Measurements from ENCODE around the gene DDC.
"Not testable (repeated sequence)": the region's sequence is repeated elsewhere in the genome, so short reads cannot be mapped to it uniquely, and the experiment has no call there.

The DDC gene

DNA sequence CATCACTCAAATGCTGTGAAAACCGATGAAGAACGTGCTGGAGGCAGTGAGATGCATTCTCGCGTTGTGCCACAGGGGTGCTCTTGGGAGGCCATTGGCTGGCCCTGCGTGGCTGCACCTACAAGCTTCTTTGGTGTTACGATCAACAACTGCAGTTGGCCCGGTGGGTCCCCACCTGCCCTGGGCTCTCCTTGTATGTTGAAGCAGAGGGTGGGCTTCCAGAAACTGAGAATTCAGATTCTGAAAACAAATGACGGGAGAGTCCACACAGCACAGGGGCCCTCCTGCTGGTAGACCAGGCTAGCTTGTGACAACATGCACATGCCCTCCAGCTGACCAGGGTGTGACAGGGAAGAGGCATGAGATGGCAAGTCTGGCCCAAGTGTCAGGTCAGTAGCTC is 23.7 kb upstream of the DDC start:
- no peak for DNase-seq (ENCODE audit: low read depth)

DNA sequence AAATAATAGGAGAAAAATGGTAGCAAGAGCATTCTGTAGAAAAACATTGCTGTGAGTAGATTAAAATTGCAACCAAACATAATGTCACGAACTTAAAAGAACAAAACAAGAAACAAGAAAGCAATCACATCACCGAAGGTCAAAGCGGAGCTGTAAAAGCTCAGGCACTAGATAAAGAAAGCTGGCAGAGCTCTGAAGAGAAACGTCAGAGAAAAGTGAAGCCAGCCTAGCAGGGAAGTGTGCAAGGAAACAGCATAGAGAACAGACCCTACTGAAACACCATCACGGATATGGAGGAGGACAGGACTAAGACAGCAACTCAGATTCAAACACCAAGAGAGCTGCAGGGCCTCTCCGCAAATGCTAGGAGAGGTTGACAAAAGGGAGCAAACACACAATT is 22.5 kb upstream of the DDC start:
- DNase-seq (ENCODE audit: low read depth): no peak

DNA sequence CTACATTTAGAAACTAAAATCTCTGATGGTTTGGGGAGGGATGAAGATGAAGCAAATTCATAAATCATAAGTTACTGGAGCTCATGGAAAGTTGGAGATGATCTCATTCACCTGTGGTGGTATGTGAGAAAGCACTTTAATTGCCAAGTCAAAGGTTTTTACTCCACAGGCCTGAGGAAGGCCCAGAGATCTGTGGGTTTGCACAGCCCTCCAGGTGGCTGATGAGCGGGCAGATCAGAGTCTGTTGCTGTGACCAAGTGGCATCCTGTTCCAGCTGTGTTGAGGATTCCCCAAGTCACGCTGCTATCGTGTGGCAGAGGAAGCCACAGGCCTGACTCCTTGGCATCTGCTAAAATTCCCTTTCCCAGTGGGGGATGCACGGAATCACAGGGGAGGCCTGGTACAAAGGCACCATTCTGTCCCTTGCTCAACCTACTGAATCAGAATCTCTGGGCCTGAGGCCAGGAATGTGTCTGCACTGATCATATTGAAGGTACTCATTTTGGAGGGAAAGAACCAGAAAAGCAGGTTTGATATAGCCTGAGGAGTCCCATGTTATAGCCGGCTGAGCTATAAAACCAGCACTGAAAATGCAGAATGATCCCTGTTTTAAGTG is 19.7 kb upstream of the DDC start:
- DNase-seq (ENCODE audit: low read depth): no peak

- DNase-seq (ENCODE audit: low read depth): no peak
Measured at GRCh38 chr7:50584386-50584785, 19.2 kb upstream of the DDC start.

DNA sequence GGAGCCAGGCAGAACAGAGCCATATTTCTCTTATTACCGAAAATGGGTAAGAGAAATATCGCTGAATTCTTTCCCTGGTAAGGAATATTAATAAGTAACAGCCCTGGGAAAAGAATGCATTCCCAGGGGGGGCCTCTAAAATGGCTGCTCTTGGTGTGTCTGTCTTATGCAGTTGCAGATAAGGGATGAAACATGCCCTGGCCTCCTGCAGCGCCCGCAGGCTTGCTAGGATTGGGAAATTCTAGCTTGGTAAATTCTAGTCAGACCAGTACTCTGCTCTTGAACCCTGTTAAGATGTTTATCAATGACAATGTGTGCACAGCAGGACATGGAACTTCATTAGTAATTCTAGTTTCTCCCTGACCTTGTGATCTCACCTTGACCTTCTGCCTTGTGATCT is 18.1 kb upstream of the DDC start:
- not testable (repeated sequence) for DNase-seq (ENCODE audit: low read depth)

GRCh38 chr7:50582271-50582670 is 17.1 kb upstream of the DDC start:
- DNase-seq (ENCODE audit: low read depth): not testable (repeated sequence)

GRCh38 chr7:50580666-50581065 is 15.5 kb upstream of the DDC start:
- DNase-seq (ENCODE audit: low read depth): not testable (repeated sequence)

GRCh38 chr7:50580057-50580456 is 14.9 kb upstream of the DDC start:
- DNase-seq (ENCODE audit: low read depth): no peak

DNA sequence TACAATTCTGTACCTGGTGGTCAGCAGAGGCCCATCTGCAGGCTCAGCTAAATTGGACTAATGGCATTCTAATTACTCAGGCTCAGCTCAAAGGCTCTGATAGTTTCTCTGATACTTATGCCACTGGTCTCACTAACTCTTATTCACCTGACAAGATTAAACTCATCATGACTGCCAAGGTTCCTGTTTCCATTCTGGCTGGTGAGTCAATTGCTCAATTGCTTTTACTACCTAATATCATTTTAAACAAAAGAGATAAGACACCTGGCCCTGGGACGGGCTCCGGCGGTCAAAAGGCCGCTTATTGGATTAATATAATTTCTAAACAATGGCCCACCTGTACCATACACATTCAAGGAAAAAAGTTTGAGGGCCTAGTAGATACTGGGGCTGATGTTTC is 12.9 kb upstream of the DDC start:
- not testable (repeated sequence) for DNase-seq (ENCODE audit: low read depth)

DNA sequence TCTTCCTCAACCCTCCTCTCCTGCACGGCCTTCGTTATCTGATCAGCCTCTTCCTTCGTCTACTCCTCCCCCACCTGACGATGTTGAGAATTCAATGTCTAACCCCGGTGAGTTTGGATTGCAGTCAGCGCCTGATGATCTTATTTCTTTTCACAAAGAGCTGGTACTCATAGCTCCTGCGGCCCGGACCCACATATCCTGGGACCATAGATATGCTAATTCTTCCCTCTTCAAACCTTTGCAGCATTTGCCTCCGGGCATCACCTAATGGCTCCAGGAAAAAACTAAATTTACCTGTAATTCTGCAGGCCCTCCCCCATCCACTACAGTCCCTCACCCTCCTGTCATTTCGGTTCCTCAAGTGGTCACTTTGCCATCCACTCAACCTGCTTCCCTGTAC is 12.4 kb upstream of the DDC start:
- no peak for DNase-seq (ENCODE audit: low read depth)

DNA sequence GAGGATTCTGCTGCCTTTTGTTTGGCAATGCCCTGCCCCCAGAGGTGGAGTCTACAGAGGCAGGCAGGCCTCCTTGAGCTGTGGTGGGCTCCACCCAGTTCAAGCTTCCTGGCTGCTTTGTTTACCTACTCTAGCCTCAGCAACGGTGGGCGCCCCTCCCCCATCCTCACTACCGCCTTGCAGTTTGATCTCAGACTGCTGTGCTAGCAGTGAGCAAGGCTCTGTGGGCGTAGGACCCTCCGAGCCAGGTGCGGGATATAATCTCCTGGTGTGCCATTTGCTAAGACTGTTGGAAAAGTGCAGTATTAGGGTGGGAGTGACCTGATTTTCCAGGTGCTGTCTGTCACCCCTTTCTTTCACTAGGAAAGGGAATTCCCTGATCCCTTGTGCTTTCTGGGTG is 11.2 kb upstream of the DDC start:
- not testable (repeated sequence) for DNase-seq (ENCODE audit: low read depth)

DNA sequence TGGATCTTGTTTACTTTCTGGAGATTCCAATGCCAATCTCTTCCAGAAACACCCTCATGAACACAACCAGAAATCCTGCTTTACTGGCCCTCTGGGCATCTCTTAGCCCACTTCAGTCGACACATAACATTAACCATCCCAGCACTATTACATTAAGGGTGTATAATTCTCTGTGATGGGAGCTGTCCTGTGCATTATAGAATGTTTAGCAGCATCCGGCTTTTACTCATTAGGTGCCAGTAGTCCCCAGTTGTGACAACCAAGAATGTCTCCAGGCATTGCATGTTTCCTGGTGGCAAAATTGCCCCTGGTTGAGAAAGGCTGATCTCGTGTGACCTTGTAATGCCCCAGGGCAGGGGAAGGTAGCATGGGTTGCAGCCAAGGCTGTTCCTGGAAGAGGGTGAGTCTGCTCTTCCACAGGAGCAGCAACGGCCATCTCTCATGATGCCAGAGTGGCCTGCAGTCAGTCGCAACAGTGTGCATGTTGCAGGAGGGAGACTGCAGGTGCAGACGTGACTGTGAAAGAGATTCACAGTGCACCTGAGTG is 2.6 kb upstream of the DDC start:
- DNase-seq (ENCODE audit: low read depth): no peak

- DNase-seq (ENCODE audit: low read depth): no peak
Measured at GRCh38 chr7:50565977-50566376, 772 bp upstream of the DDC start.

DNA sequence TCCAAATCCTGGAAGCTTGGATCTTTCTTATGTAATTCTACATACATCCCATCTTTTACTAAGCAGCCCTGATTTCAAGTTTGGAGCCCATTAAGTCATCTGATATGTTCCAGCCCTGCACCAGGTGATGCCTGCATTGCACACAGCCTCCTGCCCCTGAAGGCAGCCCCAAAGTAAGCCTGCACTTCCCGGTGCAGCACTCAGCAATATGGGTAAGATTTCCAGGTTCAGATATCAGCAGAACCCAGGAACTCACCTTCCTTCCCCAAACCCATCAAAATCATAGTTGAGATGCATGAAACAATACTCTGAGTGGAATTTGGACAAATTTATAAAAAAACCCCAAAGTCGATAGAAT is 333 bp upstream of the DDC start:
- no peak for DNase-seq (ENCODE audit: low read depth)

GRCh38 chr7:50564171-50564570 is 1.0 kb downstream of the DDC start:
- DNase-seq (ENCODE audit: low read depth): no peak

DNA sequence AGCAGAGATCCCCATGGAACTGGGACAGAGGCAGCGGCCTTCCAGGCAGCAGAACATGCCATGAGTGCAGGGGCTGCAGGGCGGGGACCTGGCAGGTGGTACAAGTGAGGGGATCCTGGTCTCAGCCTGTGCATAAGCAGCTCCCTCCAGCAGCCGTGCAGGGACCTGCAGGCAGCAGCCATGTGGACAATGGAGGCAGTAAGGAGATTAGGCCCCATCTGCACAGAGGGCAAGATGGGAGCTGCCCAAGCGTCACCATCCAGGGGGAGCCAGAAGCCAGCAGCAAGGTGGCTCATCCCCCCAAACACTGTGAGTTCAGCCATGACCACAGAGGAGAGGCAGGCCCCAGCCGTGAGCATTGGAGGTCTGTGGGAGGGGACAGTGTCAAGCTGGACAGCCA is 3.1 kb downstream of the DDC start:
- DNase-seq (ENCODE audit: low read depth): no peak

DNA sequence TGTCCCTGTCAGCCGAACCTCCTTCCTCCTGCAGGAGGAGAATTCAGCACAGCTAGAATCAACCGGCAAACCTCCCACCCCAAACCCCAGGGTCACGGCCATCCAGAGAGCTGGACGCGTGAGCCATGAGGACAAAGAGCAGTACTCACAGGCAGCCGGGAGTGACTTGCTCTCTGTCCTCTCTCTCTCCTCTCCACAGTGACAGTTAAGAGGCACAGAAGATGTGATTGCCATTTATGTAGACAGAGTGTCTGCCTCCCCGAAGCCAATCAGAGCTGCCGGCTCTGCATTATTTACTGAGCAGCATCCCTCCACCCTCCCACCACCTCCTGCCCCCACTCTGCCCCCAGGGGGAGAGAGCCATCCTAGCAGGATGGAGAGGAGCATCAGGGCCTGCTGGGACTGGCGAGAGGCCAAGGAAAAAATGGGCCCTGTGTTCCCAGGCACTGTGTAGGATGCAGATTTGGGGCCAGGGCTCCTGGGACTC is 4.3 kb downstream of the DDC start:
- DNase-seq (ENCODE audit: low read depth): no peak

- DNase-seq (ENCODE audit: low read depth): no peak
Measured at GRCh38 chr7:50559881-50560280, 5.3 kb downstream of the DDC start.

DNA sequence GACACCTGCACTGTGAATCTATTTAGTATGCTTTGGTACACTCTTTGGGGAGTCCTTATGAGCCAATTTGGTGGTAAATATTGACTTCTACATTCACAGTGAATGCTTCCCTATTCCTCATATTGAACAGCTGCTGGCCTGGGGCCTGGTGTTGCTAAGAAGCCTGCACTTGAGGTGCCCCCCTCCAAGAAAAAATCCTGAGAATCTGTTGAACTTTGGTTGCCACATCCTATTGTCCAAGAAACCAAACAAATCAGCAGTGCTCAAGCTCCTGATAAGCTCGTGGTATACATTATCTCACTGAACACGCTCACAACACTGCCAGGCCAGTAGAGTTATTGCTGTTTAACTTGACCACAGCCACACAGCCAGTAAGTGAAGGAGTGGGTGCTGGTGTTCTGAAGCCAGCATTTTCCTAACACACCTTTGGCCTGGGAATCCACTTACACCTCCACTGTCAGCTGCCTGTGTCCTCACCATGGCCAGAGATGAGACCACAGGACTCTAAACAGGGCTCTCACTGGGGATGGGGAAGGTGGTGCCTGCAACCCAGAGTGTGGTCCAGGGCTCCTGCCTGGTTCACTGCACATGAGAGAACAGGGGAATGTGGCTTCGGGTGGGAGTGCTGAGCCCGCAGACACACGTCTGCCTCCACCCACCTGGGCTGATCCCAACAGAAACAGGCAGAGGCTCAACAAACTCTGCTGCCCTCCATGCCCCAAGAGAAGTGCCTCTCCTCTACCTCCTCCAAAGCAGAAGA is 6.7 kb downstream of the DDC start:
- no peak for DNase-seq (ENCODE audit: low read depth)

DNA sequence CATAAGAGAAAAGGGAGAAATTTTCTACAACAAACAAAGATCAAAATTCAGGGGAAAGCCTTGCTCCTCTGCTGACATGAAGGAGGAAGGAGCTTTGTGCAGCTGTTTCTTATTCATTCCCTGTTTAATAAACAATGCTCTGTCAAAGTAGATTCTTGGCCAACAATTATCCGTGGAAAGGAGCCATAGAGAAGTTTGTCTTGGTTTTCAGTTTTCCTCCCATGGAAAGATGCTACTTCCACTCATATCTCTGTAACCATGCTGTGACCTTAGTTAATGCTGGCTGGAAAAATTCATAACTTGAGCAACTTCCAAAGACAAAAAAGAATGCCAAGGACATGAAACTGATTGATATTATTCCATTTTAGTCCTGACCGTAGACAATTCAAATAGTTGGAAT is 8.1 kb downstream of the DDC start:
- no peak for DNase-seq (ENCODE audit: low read depth)

DNA sequence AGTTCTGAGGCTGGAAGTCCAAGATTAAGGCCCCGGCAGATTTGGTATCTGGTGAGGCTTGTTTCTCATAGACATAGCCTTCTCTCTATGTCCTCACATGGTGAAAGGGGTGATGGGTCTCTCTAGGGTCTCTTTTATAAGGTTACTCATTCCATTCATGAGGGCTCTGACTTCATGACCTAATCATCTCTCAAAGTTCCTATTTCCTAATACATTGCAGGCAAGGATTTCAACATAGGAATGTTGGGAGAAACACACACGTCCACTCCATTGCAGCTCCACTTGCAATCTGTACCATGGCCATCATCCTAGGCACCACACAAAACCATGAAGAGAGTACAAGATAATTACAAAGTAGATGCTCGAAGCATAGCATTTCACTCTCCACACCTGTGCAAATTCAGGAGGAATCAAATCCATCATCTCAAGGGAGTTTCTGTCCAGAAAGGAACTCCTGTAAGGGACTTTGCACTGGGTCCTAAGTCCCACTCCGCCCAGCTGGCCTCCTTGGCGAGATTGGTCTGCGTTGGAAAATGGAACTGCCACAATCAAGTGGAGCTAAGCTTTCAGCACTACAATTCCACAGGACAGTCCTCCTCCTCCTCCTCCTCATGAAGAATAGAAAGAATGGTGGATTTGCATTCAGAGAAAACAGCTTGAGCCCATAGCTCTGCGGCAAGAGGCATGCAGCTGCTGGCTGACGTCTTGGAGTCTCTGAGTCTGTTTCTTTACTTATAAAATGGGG is 8.8 kb downstream of the DDC start:
- DNase-seq (ENCODE audit: low read depth): no peak

- DNase-seq (ENCODE audit: low read depth): no peak
Measured at GRCh38 chr7:50555594-50556140, 9.5 kb downstream of the DDC start.
